SU-DHL-6 (cell line): ENCODE results near the gene KRTAP4-8.

Source experiments
- EZH2phosphoT487 ChIP-seq: fragments of 200-600 bp; sonication (generic), shearing (Covaris generic); conservative IDR thresholded peaks from 2 replicates; pipeline ENCODE4 v1.6.1; 2018; ENCODE audit warnings: mild to moderate bottlenecking, antibody characterized with exemption, low read length, moderate library complexity, mixed read lengths
- TF ChIP-seq, protein P1 (sequence below): fragments of 200-600 bp; sonication (generic); IDR thresholded peaks from one replicate; pipeline ENCODE4 v1.5.1; 2017; ENCODE audit warnings: antibody characterized with exemption, mild to moderate bottlenecking, low read length, moderate library complexity; ENCODE audit not compliant: insufficient read depth, poor library complexity, severe bottlenecking

DNA sequence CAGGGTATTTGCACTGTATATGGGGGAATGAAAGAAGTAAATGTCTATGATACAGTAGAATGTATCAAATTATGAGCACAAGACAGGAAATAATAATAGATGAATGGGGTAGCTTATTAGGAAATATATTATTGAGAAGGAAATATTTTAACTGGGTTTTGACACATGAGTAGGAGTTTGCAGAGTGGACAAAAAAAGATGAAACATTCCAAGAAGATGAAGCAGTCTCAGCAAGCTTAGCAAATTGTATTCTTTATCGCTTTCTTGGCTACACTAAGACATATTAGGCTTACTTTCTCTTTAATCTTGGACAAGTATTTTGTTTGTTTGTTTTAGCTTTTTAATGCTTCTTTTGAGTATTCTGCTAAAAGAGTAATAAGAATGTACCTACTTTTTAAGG is 6.0 kb upstream of the KRTAP4-8 start:
- TF ChIP-seq, protein P1, sequence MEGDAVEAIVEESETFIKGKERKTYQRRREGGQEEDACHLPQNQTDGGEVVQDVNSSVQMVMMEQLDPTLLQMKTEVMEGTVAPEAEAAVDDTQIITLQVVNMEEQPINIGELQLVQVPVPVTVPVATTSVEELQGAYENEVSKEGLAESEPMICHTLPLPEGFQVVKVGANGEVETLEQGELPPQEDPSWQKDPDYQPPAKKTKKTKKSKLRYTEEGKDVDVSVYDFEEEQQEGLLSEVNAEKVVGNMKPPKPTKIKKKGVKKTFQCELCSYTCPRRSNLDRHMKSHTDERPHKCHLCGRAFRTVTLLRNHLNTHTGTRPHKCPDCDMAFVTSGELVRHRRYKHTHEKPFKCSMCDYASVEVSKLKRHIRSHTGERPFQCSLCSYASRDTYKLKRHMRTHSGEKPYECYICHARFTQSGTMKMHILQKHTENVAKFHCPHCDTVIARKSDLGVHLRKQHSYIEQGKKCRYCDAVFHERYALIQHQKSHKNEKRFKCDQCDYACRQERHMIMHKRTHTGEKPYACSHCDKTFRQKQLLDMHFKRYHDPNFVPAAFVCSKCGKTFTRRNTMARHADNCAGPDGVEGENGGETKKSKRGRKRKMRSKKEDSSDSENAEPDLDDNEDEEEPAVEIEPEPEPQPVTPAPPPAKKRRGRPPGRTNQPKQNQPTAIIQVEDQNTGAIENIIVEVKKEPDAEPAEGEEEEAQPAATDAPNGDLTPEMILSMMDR = no peak
- no peak for TF ChIP-seq EZH2phosphoT487
